ENCODE data around the gene EREG. TPM values are rescaled to one million over a fixed set of nuclear protein-coding genes. Genes with fewer than 3 reads are reported as not detected.

The EREG gene
- total RNA-seq, 1 donor from 2014 or later = 0.30 TPM

DNA sequence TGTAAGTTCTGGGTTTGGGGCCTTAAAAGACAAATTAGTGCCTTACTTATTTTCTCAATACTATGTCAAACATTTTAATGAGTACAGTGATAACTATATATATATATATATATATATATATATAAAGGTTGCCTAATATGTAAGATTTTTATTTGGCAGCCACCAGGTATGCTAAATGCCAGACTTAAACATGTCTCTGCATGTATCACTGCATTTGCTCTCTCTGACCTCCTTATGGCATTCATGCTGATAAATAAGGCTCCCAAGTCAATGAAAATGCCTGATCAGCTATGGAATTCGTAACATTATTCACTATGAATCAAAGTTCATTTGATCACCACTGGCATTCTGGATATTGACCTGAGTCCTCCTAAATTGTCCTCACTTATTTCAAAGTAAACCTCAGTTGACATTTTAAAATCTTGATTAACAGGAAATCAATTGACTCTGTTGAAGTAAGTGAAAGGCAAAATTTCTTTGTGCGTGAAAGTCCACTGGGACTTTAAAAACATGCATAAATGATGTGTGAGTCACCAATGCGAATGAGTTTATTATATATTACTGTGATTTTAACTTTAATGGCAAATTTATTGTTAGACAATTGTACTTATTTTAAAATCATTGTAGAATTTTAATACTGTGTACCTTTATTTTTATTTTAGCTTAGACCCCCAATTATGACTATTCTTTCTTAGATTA, 50.8 kb downstream of the EREG start:
- H4K20me1 ChIP-seq (ENCODE audit: insufficient read depth, low read length) = no peaks in the 10 kb centered on the region
- H3K36me3 ChIP-seq (ENCODE audit: insufficient read depth, low read length) = no peaks in the 10 kb centered on the region
- no peak overlapping the region for H3K4me2 ChIP-seq (ENCODE audit: low read length)
- no peaks in the 10 kb centered on the region for H3K9me3 ChIP-seq (ENCODE audit: insufficient read depth, low read depth, low read length)
- FAIRE-seq (peak; percentile 17), DNase-seq (ENCODE audit: low read depth) (no peak)
- peaks cover 2% of the 10 kb centered on the region for H3K9me3 Mint-ChIP-seq (ENCODE audit: unreplicated experiment)
- no peaks in the 10 kb centered on the region for H3K79me2 ChIP-seq (ENCODE audit: insufficient read depth, low read length)
- peaks cover 11% of the 10 kb centered on the region for H3K4me1 ChIP-seq (ENCODE audit: insufficient read depth, low read length)
- no peaks in the 10 kb centered on the region for H3K27me3 ChIP-seq (ENCODE audit: insufficient read depth, low read length)
- TF ChIP-seq, protein P1, sequence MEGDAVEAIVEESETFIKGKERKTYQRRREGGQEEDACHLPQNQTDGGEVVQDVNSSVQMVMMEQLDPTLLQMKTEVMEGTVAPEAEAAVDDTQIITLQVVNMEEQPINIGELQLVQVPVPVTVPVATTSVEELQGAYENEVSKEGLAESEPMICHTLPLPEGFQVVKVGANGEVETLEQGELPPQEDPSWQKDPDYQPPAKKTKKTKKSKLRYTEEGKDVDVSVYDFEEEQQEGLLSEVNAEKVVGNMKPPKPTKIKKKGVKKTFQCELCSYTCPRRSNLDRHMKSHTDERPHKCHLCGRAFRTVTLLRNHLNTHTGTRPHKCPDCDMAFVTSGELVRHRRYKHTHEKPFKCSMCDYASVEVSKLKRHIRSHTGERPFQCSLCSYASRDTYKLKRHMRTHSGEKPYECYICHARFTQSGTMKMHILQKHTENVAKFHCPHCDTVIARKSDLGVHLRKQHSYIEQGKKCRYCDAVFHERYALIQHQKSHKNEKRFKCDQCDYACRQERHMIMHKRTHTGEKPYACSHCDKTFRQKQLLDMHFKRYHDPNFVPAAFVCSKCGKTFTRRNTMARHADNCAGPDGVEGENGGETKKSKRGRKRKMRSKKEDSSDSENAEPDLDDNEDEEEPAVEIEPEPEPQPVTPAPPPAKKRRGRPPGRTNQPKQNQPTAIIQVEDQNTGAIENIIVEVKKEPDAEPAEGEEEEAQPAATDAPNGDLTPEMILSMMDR (IDR thresholded peaks at IDR 0.05; ENCODE audit: insufficient read depth, low read depth, low read length) = no peak
- no peak for TF ChIP-seq EZH2 (IDR thresholded peaks at IDR 0.05; ENCODE audit: insufficient read depth, low read length)
- H3K36me3 Mint-ChIP-seq (ENCODE audit: low read depth, unreplicated experiment) = no peaks in the 10 kb centered on the region
- peaks cover 10% of the 10 kb centered on the region for H3K4me1 Mint-ChIP-seq (ENCODE audit: low read depth, unreplicated experiment)
- no peak overlapping the region for H3K4me3 ChIP-seq (ENCODE audit: insufficient read depth, low read depth, low read length)
- no peaks in the 10 kb centered on the region for H3K27me3 Mint-ChIP-seq (ENCODE audit: low read depth, unreplicated experiment)
- H3K27ac Mint-ChIP-seq (ENCODE audit: unreplicated experiment) = no peak overlapping the region
- no peak overlapping the region for H3K4me3 Mint-ChIP-seq (ENCODE audit: unreplicated experiment)
- no peak overlapping the region for H3K27ac ChIP-seq (ENCODE audit: low read depth, low read length)
- H2AFZ ChIP-seq (ENCODE audit: low read depth, low read length) = no peak overlapping the region
- no peak overlapping the region for H3K9ac ChIP-seq (ENCODE audit: low read length)

GRCh38 chr4:74418063-74418670, 53.2 kb downstream of the EREG start:
- Histone ChIP-seq H3K4me2 (ENCODE audit: low read length) (peak overlapping the region; percentile 30), H3K9me3 (ENCODE audit: insufficient read depth, low read depth, low read length) (no peaks in the 10 kb centered on the region), H3K27me3 (ENCODE audit: insufficient read depth, low read length) (no peaks in the 10 kb centered on the region), H3K9ac (ENCODE audit: low read length) (no peak overlapping the region), H3K4me3 (ENCODE audit: insufficient read depth, low read depth, low read length) (no peak overlapping the region), H4K20me1 (ENCODE audit: insufficient read depth, low read length) (no peaks in the 10 kb centered on the region), H2AFZ (ENCODE audit: low read depth, low read length) (no peak overlapping the region), H3K27ac (ENCODE audit: low read depth, low read length) (peak overlapping the region; percentile 35), H3K79me2 (ENCODE audit: insufficient read depth, low read length) (no peaks in the 10 kb centered on the region), H3K4me1 (ENCODE audit: insufficient read depth, low read length) (peaks cover 11% of the 10 kb centered on the region), H3K36me3 (ENCODE audit: insufficient read depth, low read length) (no peaks in the 10 kb centered on the region)
- TF ChIP-seq, protein P1 (IDR thresholded peaks at IDR 0.05; ENCODE audit: insufficient read depth, low read depth, low read length) = no peak
- no peak for TF ChIP-seq EZH2 (IDR thresholded peaks at IDR 0.05; ENCODE audit: insufficient read depth, low read length)
- peak overlapping the region; percentile 77 for H3K27ac Mint-ChIP-seq (ENCODE audit: unreplicated experiment)
- DNase-seq (ENCODE audit: low read depth) (peak; percentile 79), FAIRE-seq (peak; percentile 32)
- H3K27me3 Mint-ChIP-seq (ENCODE audit: low read depth, unreplicated experiment) = no peaks in the 10 kb centered on the region
- H3K36me3 Mint-ChIP-seq (ENCODE audit: low read depth, unreplicated experiment) = no peaks in the 10 kb centered on the region
- peak overlapping the region; percentile 35 for H3K4me3 Mint-ChIP-seq (ENCODE audit: unreplicated experiment)
- H3K4me1 Mint-ChIP-seq (ENCODE audit: low read depth, unreplicated experiment) = peaks cover 9% of the 10 kb centered on the region
- peaks cover 2% of the 10 kb centered on the region for H3K9me3 Mint-ChIP-seq (ENCODE audit: unreplicated experiment)

DNA sequence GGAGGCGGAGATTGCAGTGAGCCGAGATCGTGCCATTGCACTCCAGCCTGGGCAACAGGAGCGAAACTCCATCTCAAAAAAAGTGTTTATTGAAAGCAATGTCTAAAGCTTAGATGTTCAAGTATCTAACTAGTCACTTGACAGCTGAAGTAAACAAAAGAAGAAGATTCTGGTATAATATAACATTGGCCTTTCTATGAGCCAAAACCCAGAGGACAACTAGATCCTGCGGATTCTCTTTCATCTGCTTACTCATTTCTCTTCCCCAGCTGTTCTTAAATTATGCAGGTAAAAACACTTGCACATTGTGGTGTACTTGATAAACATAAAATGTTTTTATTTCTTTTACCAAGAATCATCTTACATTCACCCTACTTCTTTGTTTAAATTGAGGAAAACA, 55.9 kb downstream of the EREG start:
- Mint-ChIP-seq H3K27me3 (ENCODE audit: low read depth, unreplicated experiment) (no peaks in the 10 kb centered on the region), H3K9me3 (ENCODE audit: unreplicated experiment) (no peaks in the 10 kb centered on the region), H3K36me3 (ENCODE audit: low read depth, unreplicated experiment) (no peaks in the 10 kb centered on the region), H3K4me1 (ENCODE audit: low read depth, unreplicated experiment) (peaks cover 14% of the 10 kb centered on the region), H3K4me3 (ENCODE audit: unreplicated experiment) (no peak overlapping the region), H3K27ac (ENCODE audit: unreplicated experiment) (no peak overlapping the region)
- H3K9me3 ChIP-seq (ENCODE audit: insufficient read depth, low read depth, low read length) = no peaks in the 10 kb centered on the region
- no peak overlapping the region for H3K27ac ChIP-seq (ENCODE audit: low read depth, low read length)
- DNase-seq (ENCODE audit: low read depth) = no peak
- H3K79me2 ChIP-seq (ENCODE audit: insufficient read depth, low read length) = no peaks in the 10 kb centered on the region
- no peak overlapping the region for H3K4me2 ChIP-seq (ENCODE audit: low read length)
- no peak overlapping the region for H3K9ac ChIP-seq (ENCODE audit: low read length)
- no peaks in the 10 kb centered on the region for H3K27me3 ChIP-seq (ENCODE audit: insufficient read depth, low read length)
- no peak for FAIRE-seq
- no peak overlapping the region for H3K4me3 ChIP-seq (ENCODE audit: insufficient read depth, low read depth, low read length)
- no peaks in the 10 kb centered on the region for H3K36me3 ChIP-seq (ENCODE audit: insufficient read depth, low read length)
- TF ChIP-seq EZH2 (IDR thresholded peaks at IDR 0.05; ENCODE audit: insufficient read depth, low read length) = no peak
- TF ChIP-seq, protein P1 (IDR thresholded peaks at IDR 0.05; ENCODE audit: insufficient read depth, low read depth, low read length) = no peak
- peaks cover 11% of the 10 kb centered on the region for H3K4me1 ChIP-seq (ENCODE audit: insufficient read depth, low read length)
- no peaks in the 10 kb centered on the region for H4K20me1 ChIP-seq (ENCODE audit: insufficient read depth, low read length)
- H2AFZ ChIP-seq (ENCODE audit: low read depth, low read length) = no peak overlapping the region

Measured in astrocyte (in vitro differentiated cells and primary cell).